ENCODE results near the gene HOXD8.

Gene HOXD8

DNA sequence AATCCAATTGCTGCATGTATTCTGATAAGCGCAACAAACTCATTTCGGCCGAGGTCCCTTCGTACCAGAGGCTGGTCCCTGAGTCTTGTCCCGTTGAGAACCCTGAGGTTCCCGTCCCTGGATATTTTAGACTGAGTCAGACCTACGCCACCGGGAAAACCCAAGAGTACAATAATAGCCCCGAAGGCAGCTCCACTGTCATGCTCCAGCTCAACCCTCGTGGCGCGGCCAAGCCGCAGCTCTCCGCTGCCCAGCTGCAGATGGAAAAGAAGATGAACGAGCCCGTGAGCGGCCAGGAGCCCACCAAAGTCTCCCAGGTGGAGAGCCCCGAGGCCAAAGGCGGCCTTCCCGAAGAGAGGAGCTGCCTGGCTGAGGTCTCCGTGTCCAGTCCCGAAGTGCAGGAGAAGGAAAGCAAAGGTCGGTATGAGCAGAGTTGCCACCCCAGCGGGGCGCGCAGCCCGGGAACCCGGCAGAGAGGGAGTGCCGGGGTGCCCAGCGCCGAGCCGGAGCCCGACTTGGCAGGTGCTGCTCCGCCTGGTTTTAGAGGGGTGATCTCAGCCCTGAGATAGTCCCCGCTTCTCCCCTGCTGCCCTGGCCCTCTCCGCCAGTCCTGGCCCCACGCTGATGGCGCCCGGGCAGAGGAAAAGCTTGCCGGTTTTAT, 12.2 kb upstream of the HOXD8 start:
- no peak for DNase-seq

- DNase-seq, result no peak
Measured at GRCh38 chr2:176117823-176118371, 11.6 kb upstream of the HOXD8 start.

DNA sequence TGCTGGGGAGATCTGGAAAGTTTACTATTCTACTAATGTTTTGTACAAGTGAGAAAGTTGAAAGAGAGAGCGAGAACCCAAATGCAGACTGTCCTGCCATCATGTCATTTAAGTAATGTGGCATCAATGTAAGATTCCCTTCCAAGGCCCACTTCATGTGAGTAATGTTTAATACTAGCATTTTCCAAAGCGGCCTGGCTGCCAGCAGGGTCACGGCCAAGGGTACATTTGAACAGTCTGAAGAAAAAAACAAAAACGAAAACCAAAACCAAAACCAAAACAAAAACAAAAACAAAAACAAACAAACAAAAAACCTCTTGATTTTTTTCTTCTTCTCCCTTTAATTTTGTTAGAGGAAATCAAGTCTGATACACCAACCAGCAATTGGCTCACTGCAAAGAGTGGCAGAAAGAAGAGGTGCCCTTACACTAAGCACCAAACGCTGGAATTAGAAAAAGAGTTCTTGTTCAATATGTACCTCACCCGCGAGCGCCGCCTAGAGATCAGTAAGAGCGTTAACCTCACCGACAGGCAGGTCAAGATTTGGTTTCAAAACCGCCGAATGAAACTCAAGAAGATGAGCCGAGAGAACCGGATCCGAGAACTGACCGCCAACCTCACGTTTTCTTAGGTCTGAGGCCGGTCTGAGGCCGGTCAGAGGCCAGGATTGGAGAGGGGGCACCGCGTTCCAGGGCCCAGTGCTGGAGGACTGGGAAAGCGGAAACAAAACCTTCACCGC, 10.7 kb upstream of the HOXD8 start:
- DNase-seq, result no peak

DNA sequence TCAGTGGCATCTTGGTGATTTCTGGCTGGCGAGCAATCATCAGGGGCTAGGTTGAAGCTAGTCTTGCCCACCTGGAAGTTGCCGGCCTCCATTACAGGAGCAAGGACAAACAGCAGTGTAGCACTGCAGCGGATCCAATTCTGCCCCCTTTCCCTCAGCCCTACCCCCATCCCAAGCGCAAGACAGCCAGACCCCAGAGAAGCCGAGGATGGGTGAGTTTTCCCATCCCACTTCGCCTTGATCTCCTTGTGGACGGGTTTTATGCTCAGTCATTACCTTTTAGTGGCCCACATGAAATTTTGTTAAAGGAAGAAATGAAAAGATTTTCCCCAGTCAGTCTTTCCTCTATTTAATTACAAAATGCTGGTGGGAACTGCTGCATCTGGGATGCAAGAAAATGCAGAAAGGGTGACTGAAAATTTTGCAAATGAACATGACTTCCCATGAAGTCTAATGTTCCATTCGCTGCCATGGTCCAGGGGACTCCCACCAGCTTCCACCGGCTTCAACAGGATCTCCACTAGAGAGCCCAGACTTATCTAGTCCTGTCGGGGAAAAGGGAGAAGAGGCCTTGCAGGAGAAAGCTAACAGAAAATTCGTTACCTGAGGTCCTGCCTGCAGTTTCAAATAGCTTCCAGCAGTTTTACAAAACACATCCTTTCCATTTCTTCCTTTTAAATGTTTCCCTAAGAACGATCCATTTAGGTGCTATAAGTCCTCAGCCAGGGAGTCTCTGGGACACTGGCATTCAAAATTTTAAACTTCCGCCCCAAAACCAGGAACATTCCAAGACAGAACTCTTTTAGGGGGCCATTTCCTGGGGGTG, 8.9 kb upstream of the HOXD8 start:
- DNase-seq, result no peak

DNA sequence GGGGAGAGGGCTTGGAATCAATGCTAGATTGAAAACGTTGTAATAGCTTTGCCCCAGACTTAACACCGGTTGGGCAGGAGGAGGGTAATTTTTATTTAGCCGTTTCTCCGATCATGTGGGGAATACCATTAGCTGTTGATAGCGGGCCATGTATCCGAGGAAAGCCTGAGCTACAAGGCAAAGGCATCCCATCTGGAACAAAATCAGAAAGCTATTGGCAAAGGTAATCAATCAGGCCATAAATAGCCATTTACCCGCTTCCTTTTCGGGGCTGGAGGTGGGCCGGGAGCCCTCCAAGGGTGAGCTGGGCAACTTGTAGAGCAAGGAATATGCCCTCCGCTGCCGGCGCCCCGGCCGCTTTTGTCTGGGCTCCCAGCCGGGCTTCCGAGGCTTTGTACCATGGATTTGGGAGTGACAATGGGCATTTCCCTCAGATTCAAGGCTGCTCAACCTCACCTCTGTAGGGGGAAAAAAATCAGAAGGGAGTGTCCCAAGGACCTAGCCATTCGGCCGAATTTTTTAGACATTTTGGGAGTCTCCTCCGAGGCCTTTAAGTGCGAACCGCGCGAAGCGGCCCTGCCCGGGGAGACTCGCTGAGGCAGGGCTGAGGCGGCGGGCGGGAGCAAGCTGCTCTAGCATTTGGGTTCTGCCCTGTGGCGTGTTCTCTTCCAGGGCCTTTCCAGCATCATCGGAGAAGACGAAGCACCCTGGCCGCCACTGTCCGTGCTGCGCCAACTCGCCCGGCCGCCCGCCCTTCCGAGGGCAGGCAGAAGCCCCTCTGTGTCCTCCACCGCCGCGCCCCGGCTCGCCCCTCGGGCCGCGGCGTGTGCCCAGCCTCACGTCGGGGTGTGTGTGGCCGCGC, 8.1 kb upstream of the HOXD8 start:
- DNase-seq, result no peak

DNA sequence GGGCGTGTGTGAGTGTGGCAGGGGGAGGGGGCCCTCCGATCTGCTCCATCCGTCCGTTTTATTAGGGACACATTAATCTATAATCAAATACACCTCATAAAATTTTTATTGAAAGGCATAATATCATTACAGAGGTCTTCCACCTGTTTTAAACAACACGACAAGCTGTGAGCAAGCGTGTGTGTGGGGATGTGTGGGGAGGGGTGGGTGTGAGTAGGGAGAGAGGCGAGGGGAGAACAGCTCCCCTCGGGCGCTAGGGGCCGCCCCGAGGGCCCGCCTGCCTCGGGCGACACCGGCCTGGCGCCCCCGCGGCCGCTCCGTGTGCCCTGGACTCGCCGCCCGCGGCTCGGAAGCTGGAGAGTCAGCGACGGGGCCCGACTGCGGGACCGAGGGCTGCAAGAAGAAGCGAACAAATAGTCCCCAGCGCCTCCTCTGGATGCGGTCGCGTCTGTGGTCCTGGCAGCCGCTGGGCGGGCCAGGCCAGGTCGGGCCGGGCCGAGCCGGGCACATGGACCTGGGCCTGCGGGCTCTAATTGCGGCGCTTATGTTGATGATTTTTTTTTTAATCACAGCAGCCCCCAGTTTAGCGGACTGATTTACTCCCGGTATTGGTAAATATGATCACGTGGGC, 7.3 kb upstream of the HOXD8 start:
- DNase-seq, result no peak

DNA sequence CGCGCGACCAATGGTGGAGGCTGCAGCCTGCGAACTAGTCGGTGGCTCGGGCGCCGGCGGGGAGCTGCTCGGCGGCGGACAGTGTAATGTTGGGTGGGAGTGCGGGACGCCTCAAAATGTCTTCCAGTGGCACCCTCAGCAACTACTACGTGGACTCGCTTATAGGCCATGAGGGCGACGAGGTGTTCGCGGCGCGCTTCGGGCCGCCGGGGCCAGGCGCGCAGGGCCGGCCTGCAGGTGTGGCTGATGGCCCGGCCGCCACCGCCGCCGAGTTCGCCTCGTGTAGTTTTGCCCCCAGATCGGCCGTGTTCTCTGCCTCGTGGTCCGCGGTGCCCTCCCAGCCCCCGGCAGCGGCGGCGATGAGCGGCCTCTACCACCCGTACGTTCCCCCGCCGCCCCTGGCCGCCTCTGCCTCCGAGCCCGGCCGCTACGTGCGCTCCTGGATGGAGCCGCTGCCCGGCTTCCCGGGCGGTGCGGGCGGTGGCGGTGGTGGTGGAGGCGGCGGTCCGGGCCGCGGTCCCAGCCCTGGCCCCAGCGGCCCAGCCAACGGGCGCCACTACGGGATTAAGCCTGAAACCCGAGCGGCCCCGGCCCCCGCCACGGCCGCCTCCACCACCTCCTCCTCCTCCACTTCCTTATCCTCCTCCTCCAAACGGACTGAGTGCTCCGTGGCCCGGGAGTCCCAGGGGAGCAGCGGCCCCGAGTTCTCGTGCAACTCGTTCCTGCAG, 6.7 kb upstream of the HOXD8 start, which contains the start of gene HOXD9:
Gene HOXD9, plus strand, starts transcription at position 37 of the 728 bp plus-strand sequence. Its CDS starts 50 bp downstream, at position 87.
- DNase-seq, result peak; percentile 70

DNA sequence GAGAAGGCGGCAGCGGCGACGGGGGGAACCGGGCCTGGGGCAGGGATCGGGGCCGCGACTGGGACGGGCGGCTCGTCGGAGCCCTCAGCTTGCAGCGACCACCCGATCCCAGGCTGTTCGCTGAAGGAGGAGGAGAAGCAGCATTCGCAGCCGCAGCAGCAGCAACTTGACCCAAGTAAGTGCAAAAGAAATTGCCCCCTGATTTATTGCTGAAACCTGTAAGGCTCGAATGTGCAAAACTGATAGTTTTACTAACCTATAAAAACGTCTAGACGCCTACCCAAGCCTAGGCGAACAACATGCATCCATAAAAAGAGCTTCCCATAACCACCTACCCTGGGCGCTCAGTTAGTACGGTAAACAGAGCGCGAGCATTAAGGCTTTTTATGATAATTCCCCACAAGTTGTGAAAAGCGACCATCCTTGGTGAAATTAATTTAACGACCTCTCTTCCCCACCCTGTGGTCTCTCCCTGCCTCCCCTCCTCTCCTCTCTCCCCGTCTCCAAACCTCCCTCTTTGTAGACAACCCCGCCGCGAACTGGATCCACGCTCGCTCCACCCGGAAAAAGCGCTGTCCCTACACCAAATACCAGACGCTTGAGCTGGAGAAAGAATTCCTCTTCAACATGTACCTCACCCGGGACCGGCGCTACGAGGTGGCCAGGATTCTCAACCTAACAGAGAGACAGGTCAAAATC, 5.9 kb upstream of the HOXD8 start:
- no peak for DNase-seq

DNA sequence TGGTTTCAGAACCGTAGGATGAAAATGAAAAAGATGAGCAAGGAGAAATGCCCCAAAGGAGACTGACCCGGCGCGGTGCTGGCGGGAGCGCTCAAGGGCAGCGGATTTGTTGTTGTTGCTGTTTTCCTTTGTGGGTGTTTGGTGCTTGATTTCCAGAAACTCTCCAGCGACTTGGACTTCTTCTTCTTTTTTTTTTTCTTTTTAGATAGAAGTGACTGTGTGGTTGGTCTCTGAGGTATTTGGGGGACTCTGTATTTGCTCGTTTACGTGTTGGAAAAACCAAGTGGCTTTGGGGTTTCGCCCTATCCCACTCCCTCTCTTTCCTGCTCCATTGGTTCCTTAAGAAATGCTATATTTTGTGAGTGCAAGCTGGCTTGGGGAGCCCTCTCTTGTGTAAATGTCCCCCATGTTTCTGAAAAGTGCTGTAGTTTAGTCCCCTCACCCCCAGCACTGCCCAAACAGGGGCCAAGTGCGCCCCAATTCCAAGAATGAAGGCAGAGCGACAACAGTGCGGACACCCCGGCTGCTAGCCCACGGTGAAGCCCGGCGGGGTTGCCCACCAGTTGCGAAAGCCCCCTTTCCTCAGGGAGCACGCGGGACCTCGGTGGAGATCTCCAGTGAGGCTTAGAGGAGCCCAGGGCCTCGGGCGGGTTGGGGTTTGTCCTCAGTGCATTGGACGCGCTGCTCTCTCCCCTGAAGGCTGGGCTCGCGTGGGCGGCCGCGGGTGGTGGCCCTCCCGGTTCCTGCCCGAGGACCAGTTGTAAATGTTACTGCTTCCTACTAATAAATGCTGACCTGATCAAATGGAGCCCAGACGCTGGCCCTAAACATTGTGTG, 5.2 kb upstream of the HOXD8 start:
- no peak for DNase-seq

- no peak for DNase-seq
Measured at GRCh38 chr2:176124947-176125771, 4.3 kb upstream of the HOXD8 start.

- DNase-seq, result no peak
Measured at GRCh38 chr2:176125772-176126054, 3.8 kb upstream of the HOXD8 start.

- DNase-seq, result peak; percentile 55
Measured at GRCh38 chr2:176126929-176127773, 2.4 kb upstream of the HOXD8 start.

DNA sequence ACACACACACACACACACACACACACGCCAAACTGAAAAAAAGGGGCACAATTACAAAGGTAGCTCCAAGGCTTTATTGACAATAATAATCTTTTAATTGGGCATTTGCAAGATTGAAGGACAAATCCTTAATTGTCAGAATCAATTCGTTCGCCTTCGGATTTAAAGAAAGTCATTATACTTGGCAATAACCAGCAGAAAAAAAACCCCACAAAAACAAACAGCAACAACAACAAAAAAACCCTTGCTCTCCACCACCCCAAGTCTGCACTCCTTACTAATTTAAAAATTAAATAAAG, 1.8 kb upstream of the HOXD8 start:
- DNase-seq, result no peak

DNA sequence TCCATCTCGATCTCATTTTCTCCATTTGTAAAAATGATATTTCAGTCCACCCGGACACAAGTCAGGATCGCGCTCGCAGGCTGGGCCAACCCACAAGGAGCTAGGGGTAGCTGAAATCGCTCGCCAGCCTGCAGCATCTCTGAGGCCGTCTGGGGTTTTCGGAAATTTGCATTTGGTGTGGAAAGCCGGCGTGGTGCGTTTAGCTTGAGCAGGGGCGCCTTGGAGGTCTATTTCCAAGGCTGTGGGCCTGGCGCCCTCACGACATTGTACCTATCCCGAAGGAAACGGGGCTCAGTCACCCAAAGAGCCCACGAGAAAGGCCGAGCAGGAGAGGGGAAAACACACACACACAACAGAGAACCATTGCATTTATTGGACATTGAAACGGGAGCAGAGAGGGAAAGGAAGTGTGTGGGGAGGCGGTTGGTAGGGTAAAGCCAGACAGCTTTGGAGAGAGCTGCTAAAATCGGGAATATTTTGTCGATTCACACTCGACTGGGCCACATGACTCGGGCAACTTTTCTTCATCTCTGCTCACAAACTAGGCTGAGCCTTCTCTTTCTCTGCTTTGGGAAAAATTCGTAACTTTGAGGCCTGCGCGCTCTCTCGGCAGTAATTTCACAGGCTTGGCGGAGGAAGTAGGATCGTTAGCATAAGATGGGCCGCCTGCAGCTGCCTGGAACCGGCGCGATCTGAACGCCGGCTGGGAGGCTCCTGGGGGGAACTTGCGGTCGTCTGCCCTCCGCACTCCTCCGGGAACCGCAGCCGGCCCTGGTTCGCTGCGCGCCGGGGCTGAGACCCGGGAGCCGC, 1.1 kb upstream of the HOXD8 start:
- no peak for DNase-seq

DNA sequence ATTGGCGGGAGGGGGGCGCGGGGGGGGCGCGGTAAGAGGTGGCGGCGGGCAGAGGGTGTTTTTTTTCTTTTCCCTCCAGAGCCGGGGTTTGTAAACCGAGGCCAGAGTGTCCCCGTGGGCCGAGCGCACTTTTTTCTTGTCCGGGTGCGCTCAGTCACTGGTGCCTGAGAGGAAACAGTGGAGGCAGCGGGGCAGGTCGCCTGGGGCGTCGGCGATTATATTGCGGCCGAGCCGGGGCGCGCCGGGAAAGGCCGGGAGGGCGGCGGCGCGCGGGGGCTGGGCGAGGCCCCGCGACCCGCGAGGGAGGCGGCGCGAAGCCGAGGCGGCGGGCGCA, 275 bp downstream of the HOXD8 start:
- peak; percentile 49 for DNase-seq

- peak; percentile 52 for DNase-seq
Measured at GRCh38 chr2:176130147-176130956, 847 bp downstream of the HOXD8 start.

Data from EL (cell line).